ENCODE results near the gene MEST. TPM values are rescaled to one million over a fixed set of nuclear protein-coding genes. Genes with fewer than 3 reads are reported as not detected.
"Not testable (repeated sequence)": the region's sequence is repeated elsewhere in the genome, so short reads cannot be mapped to it uniquely, and the experiment has no call there.

MEST gene
- total RNA-seq, 4 donors from 2014 or later, result 12.2 to 311 (median 62.5) TPM

DNA sequence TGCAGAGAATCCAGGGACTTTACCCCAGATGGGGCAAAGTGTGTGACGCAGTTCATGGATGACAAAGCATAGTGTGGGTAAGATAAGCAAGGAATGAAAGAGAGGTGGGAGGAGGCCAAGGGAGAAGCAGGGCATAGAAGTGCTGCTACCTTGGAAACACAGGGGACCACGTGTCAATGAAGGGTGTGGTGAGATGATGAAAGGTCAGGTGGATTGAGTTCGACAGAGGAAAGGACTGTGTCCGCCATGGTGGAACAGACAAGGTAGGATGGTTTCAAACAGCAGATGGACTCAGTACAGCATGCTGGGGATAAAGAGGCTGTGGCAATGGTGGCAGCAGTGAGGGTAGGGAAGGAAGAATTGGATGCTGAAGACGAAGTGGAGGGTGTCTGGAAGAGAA lies 32.7 kb downstream of the MEST start:
- Histone ChIP-seq H3K27ac (no peak overlapping the region), H3K4me1 (no peaks in the 10 kb centered on the region), H3K9me3 (no peaks in the 10 kb centered on the region), H3K4me3 (no peak overlapping the region), H3K36me3 (peaks cover 0 to 44% (median 0%) of the 10 kb centered on the region in 3 donors), H3K27me3 (no peaks in the 10 kb centered on the region)
- DNase-seq (ENCODE audit: low spot score in 2 of 2), result no peak
- 92 to 95% methylated on average over 5 of the region's 5 CpGs for whole genome bisulfite sequencing, 2 donors
- TF ChIP-seq CTCF (IDR thresholded peaks at IDR 0.05) (no peak), POLR2A (IDR thresholded peaks at IDR 0.05) (no peak), EP300 (IDR thresholded peaks at IDR 0.05) (no peak)

DNA sequence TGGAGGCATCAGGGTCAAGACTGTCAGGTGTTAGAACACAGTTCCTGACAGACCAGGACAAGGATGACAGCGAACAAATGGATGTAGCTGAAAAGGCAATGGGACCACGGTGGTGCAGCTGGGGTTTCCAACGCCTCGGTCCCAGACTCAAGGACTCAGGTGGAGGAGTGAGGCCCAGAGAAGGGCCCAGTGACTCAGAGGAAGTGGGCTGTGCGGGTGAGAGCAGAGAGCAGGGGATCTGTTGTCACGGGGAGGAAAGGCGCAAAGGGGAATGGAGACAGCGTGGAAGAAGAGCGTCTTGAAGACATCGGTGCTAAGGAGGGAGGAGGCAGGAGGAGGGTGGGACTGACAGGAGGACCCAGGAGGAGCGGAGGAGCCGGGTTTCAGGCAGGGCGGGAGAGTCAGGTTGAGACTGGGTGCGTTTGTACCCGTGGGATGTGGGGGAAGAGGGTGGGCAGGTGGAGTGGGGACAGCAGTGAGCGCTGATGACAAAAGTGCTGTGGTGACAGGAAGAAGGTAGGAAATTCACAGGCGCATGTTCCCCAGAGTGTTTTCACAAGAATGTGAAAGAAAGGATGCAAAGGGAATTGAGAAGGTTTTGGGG lies 36.0 kb downstream of the MEST start:
- peaks cover 0 to 69% (median 0%) of the 10 kb centered on the region in 3 donors for H3K36me3 ChIP-seq
- H3K4me1 ChIP-seq, result not testable (repeated sequence)
- WGBS, 2 donors, result 82 to 85% methylated on average over 17 of the region's 17 CpGs

GRCh38 chr7:130529417-130529816 lies 37.5 kb downstream of the MEST start:
- H3K27ac ChIP-seq, result no peak overlapping the region
- H3K9me3 ChIP-seq, result no peaks in the 10 kb centered on the region
- 91 to 95% methylated on average over 2 of the region's 2 CpGs for WGBS, 2 donors
- H3K27me3 ChIP-seq, result no peaks in the 10 kb centered on the region
- no peak for DNase-seq (ENCODE audit: low spot score in 2 of 2)
- no peak overlapping the region for H3K4me3 ChIP-seq
- peaks cover 0 to 71% (median 0%) of the 10 kb centered on the region in 3 donors for H3K36me3 ChIP-seq
- no peak for TF ChIP-seq EP300 (IDR thresholded peaks at IDR 0.05)
- no peak for TF ChIP-seq CTCF (IDR thresholded peaks at IDR 0.05)
- TF ChIP-seq POLR2A (IDR thresholded peaks at IDR 0.05), result no peak
- H3K4me1 ChIP-seq, result no peaks in the 10 kb centered on the region

More for the DNA sequence above, 36.0 kb downstream of the MEST start:
- H3K27me3 ChIP-seq; H3K4me3 ChIP-seq; DNase-seq (ENCODE audit: low spot score in 2 of 2); H3K27ac ChIP-seq; H3K9me3 ChIP-seq: not testable (repeated sequence)

GRCh38 chr7:130537894-130538293 lies 46.0 kb downstream of the MEST start:
- not testable (repeated sequence) for DNase-seq (ENCODE audit: low spot score in 2 of 2); H3K4me3 ChIP-seq; H3K27me3 ChIP-seq; H3K9me3 ChIP-seq; H3K27ac ChIP-seq; H3K4me1 ChIP-seq
- WGBS, 2 donors, result 79 to 86% methylated on average over 6 of the region's 6 CpGs
- H3K36me3 ChIP-seq, result peaks cover 0 to 81% (median 0%) of the 10 kb centered on the region in 3 donors

DNA sequence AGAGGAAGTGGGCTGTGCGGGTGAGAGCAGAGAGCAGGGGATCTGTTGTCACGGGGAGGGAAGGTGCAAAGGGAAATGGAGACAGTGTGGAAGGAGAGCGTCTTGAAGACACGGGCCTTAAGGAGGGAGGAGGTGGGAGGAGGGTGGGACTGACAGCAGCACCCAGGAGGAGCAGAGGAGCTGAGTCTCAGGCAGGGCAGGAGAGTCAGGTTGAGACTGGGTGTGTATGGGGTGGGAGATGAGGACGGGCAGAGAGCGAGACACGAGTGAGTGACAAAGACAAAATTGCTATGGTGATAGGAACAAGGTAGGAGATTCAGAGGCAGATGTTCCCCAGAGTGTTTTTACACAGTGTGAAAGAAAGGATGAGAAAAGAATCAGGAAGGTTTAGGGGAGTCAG lies 49.4 kb downstream of the MEST start:
- peaks cover 0 to 60% (median 0%) of the 10 kb centered on the region in 3 donors for H3K36me3 ChIP-seq
- H3K27me3 ChIP-seq; DNase-seq (ENCODE audit: low spot score in 2 of 2); H3K4me3 ChIP-seq; H3K4me1 ChIP-seq; H3K27ac ChIP-seq; H3K9me3 ChIP-seq: not testable (repeated sequence)
- WGBS, 2 donors, result 83 to 87% methylated on average over 7 of the region's 7 CpGs

- not testable (repeated sequence) for H3K9me3 ChIP-seq; H3K27me3 ChIP-seq; H3K4me1 ChIP-seq; H3K27ac ChIP-seq; DNase-seq (ENCODE audit: low spot score in 2 of 2); H3K4me3 ChIP-seq
- 67 to 82% methylated on average over 4 of the region's 4 CpGs for WGBS, 2 donors
- peaks cover 0 to 57% (median 0%) of the 10 kb centered on the region in 3 donors for H3K36me3 ChIP-seq
These were observed 50.4 kb downstream of the MEST start for GRCh38 chr7:130542297-130542696.

DNA sequence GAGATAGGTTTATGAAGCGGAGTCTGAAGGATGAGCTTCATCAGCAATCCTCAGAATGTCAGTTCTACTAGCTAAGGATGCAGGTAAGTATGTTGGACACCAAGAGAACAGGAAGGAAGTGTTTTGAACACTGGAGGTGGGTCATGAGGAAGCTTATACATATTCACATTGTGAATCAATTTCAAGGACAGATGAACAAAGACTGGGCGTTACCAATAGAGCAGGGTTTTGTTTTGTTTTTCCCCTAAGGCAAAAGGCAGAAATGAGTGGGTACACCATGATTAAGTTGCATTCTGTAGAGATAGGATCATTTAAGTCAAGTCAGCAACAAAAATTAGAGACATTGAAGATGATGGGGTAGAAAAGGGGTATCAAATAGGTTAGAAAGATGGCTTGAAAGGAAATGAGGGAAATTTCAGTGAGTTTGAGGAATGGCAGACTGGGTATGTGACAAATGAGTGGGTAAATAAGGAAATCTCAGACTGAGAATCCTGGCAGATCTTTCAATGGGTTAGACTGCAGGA lies 51.7 kb downstream of the MEST start:
- DNase-seq (ENCODE audit: low spot score in 2 of 2), result no peak
- Histone ChIP-seq H3K27me3 (no peaks in the 10 kb centered on the region), H3K36me3 (peaks cover 0 to 62% (median 0%) of the 10 kb centered on the region in 3 donors), H3K4me1 (no peaks in the 10 kb centered on the region), H3K27ac (no peak overlapping the region), H3K4me3 (no peak overlapping the region), H3K9me3 (no peaks in the 10 kb centered on the region)
- TF ChIP-seq EP300 (IDR thresholded peaks at IDR 0.05), result no peak
- no peak for TF ChIP-seq POLR2A (IDR thresholded peaks at IDR 0.05)
- no peak for TF ChIP-seq CTCF (IDR thresholded peaks at IDR 0.05)
- 88 to 91% methylated on average over 2 of the region's 2 CpGs for WGBS, 2 donors
